Measurements from ENCODE around the gene GPR15. TPM values are rescaled to one million over a fixed set of nuclear protein-coding genes. Genes with fewer than 3 reads are reported as not detected.

The GPR15 gene
- total RNA-seq, 1 experiment from 2014 or later: not detected

- CTCF ChIA-PET: interaction anchor here (0.6 kb wide), 1 partner anchor 349 kb away, joined by 3 read pairs; no protein-coding TSS in a partner anchor
- POLR2A ChIA-PET: no interaction called here
- Mint-ChIP-seq H3K4me1 (peaks cover 5% of the 10 kb centered on the region; the same call in 1 of the 2 replicates), H3K36me3 (no peaks in the 10 kb centered on the region), H3K9me3 (no peaks in the 10 kb centered on the region), H3K27me3 (ENCODE audit: low read depth) (no peaks in the 10 kb centered on the region), H3K4me3 (no peak overlapping the region), H3K27ac (no peak overlapping the region)
- ATAC-seq: no peak
- TF ChIP-seq ATF3 (CRISPR knock-in tag; conservative IDR thresholded peaks at IDR 0.05) (no peak), CREB1 (CRISPR knock-in tag; IDR thresholded peaks at IDR 0.05) (no peak), PRRX2 (CRISPR knock-in tag; IDR thresholded peaks at IDR 0.05) (no peak), ETV6 (CRISPR knock-in tag; IDR thresholded peaks at IDR 0.05) (no peak), USF1 (CRISPR knock-in tag; IDR thresholded peaks at IDR 0.05) (no peak), FOXP1 (CRISPR knock-in tag; IDR thresholded peaks at IDR 0.05; ENCODE audit: borderline replicate concordance) (no peak), SOX15 (CRISPR knock-in tag; IDR thresholded peaks at IDR 0.05) (no peak), ZNF396 (CRISPR knock-in tag; IDR thresholded peaks at IDR 0.05; ENCODE audit: borderline replicate concordance) (no peak), ZNF219 (CRISPR knock-in tag; IDR thresholded peaks at IDR 0.05; ENCODE audit: borderline replicate concordance) (no peak), ZNF425 (CRISPR knock-in tag; conservative IDR thresholded peaks at IDR 0.05) (no peak), MYBL2 (CRISPR knock-in tag; IDR thresholded peaks at IDR 0.05) (no peak), NR2C2 (CRISPR knock-in tag; IDR thresholded peaks at IDR 0.05) (no peak), RELA (CRISPR knock-in tag; IDR thresholded peaks at IDR 0.05; ENCODE audit: borderline replicate concordance) (no peak), MAX (CRISPR knock-in tag; IDR thresholded peaks at IDR 0.05) (no peak), ATF2 (CRISPR knock-in tag; IDR thresholded peaks at IDR 0.05; ENCODE audit: borderline replicate concordance, low read depth) (no peak), EMX1 (CRISPR knock-in tag; IDR thresholded peaks at IDR 0.05) (no peak), FOXP4 (CRISPR knock-in tag; IDR thresholded peaks at IDR 0.05) (no peak)
- TF ChIP-seq, protein P1, sequence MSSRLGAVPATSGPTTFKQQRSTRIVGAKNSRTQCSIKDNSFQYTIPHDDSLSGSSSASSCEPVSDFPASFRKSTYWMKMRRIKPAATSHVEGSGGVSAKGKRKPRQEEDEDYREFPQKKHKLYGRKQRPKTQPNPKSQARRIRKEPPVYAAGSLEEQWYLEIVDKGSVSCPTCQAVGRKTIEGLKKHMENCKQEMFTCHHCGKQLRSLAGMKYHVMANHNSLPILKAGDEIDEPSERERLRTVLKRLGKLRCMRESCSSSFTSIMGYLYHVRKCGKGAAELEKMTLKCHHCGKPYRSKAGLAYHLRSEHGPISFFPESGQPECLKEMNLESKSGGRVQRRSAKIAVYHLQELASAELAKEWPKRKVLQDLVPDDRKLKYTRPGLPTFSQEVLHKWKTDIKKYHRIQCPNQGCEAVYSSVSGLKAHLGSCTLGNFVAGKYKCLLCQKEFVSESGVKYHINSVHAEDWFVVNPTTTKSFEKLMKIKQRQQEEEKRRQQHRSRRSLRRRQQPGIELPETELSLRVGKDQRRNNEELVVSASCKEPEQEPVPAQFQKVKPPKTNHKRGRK (CRISPR knock-in tag; IDR thresholded peaks at IDR 0.05; ENCODE audit: borderline replicate concordance): no peak
- TF ChIP-seq, protein P2, sequence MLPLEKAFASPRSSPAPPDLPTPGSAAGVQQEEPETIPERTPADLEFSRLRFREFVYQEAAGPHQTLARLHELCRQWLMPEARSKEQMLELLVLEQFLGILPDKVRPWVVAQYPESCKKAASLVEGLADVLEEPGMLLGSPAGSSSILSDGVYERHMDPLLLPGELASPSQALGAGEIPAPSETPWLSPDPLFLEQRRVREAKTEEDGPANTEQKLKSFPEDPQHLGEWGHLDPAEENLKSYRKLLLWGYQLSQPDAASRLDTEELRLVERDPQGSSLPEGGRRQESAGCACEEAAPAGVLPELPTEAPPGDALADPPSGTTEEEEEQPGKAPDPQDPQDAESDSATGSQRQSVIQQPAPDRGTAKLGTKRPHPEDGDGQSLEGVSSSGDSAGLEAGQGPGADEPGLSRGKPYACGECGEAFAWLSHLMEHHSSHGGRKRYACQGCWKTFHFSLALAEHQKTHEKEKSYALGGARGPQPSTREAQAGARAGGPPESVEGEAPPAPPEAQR (CRISPR knock-in tag; IDR thresholded peaks at IDR 0.05): no peak
- DNase-seq (ENCODE audit: low spot score): no peak
Measured at GRCh38 chr3:98553021-98553563, 21.3 kb downstream of the GPR15 start.

Data from WTC11 (cell line).